ENCODE measurements around the gene ORC1.

- no peak for TF ChIP-seq CTCF (IDR thresholded peaks at IDR 0.05 in 4 of 5, conservative IDR thresholded peaks at IDR 0.05 in 1 of 5)
- TF ChIP-seq POLR2A (IDR thresholded peaks at IDR 0.05) = no peak
Observed at GRCh38 chr1:52386458-52386857, 17.8 kb downstream of the ORC1 start.

All from gastrocnemius medialis (tissue), 4 donors.